Measurements from ENCODE around the gene PDZD7. TPM values are rescaled to one million over a fixed set of nuclear protein-coding genes. Genes with fewer than 3 reads are reported as not detected.

The PDZD7 gene
- total RNA-seq, 2 experiments from 2014 or later: 0.14 to 0.66 TPM

DNA sequence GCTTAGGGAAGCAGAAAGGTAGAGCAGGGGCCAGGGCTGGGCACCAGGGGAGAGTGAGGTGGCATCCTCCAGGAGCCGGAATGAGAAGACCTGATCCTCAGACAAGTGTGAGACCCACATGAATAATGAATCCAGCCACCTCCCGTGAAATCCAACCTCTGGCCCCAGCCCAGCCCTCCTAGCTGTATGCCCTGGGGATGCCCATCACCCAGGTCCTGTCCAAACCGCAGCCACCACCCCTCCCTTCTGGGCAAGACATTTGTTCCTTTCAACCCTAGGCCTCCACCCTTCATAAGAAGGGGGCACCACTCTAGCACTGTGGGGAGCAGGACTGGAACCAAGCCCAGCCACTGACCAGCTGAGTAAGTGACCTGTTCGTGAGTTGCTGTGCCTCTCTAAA lies 9.7 kb downstream of the PDZD7 start:
- DNase-seq: no peak
- H3K27ac Mint-ChIP-seq: no peak overlapping the region
- H3K27me3 Mint-ChIP-seq: peaks cover 48% of the 10 kb centered on the region
- H3K4me3 Mint-ChIP-seq: no peak overlapping the region
- no peaks in the 10 kb centered on the region for H3K9me3 Mint-ChIP-seq
- no peaks in the 10 kb centered on the region for H3K36me3 Mint-ChIP-seq
- peaks cover 6% of the 10 kb centered on the region for H3K4me1 Mint-ChIP-seq

DNA sequence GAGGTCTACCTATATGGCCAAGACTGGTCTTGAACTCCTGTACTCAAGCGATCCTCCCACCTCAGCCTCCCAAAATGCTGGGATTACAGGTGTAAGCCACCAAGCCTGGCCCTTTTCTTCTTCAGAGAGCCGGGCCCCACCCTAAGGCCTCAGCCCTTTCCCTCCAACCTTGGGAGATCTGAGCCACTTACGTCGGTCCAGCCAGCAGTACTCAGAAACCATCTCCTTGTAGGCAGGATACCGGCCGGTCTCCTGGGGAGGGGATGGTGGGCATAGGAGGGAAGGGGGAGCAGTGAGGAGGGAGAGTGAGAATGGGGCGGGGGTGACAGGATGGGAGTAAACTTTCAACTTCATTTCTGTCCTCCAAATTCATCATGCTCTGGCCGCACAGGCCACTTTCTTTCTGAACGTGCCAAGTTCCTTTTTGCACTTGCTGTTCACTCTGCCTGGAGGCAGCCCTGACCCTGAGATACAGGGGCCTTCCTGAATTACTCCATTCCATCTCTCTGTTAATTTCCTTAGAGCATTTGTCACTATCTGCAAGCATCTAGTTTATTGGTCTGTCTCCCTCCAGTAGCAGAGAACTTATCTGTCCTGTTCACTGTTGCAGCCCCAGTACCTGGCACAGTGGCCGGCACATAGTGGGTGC lies 10.4 kb downstream of the PDZD7 start:
- H3K9me3 Mint-ChIP-seq: no peaks in the 10 kb centered on the region
- no peak for DNase-seq

DNA sequence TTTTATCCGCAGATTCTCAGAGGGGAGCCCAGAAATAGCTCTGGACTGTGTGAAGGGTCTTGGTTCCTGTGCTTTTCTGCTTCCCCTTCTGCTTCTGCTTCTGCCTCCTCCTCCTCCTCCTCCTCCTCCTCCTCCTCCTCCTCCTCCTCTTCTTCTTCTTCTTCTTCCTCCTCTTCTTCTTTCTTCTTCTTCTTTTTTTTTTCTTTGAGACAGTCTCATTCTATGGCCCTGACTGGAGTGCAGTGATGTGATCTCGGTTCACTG lies 11.6 kb downstream of the PDZD7 start:
- no peak overlapping the region for H3K27ac Mint-ChIP-seq
- H3K4me3 Mint-ChIP-seq: no peak overlapping the region
- peaks cover 64% of the 10 kb centered on the region for H3K27me3 Mint-ChIP-seq
- H3K36me3 Mint-ChIP-seq: no peaks in the 10 kb centered on the region
- peaks cover 13% of the 10 kb centered on the region for H3K4me1 Mint-ChIP-seq
- no peak for DNase-seq
- H3K9me3 Mint-ChIP-seq: no peaks in the 10 kb centered on the region

More for the DNA sequence above, 10.4 kb downstream of the PDZD7 start:
- no peak overlapping the region for H3K4me3 Mint-ChIP-seq
- no peak overlapping the region for H3K27ac Mint-ChIP-seq
- no peaks in the 10 kb centered on the region for H3K36me3 Mint-ChIP-seq
- H3K27me3 Mint-ChIP-seq: peaks cover 52% of the 10 kb centered on the region
- peaks cover 6% of the 10 kb centered on the region for H3K4me1 Mint-ChIP-seq

DNA sequence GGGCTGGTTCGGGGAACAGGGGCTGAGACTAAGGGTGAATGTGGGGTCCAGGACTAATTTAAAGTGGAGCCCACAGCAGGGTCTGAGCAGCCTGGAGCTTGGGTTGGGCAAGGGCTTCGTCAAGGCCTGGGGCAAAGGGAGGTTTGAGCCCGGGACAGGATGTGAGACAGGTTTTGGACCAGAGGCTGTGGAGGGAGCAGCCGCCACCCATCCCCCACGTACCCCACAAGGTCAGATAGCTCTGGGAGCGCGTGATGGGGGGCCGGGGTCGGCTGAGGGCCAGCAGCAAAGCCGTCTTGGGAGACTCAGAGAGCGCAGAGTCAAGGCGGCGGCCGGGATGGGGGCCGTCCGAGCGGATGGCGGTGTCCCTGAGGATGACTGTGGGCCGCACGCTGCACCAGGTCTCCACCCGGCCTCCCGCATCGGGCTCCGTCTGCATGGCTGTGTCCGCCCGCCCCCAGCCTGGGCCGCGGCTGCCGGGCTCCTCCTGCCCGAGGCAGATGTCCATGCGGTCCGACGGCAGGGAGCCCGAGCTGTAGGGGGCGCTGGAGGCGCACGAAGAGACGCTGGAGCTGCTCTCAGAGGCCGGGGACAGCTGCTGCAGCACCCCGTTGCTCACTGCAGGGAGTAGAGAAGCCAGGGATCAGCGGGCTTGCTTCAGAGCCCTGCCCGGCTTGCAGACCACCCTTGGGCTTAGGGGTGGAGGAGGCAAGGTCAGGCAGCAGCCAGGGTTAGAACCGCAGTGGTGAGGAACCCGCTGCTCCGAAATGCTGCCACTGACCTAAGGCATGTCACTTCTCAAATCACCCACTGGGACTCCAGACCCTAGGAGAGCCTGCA lies 12.1 kb downstream of the PDZD7 start:
- Mint-ChIP-seq H3K27me3 (peaks cover 67% of the 10 kb centered on the region), H3K9me3 (no peaks in the 10 kb centered on the region), H3K36me3 (no peaks in the 10 kb centered on the region), H3K4me1 (peaks cover 17% of the 10 kb centered on the region), H3K4me3 (no peak overlapping the region), H3K27ac (no peak overlapping the region)
- DNase-seq: peak; percentile 85

DNA sequence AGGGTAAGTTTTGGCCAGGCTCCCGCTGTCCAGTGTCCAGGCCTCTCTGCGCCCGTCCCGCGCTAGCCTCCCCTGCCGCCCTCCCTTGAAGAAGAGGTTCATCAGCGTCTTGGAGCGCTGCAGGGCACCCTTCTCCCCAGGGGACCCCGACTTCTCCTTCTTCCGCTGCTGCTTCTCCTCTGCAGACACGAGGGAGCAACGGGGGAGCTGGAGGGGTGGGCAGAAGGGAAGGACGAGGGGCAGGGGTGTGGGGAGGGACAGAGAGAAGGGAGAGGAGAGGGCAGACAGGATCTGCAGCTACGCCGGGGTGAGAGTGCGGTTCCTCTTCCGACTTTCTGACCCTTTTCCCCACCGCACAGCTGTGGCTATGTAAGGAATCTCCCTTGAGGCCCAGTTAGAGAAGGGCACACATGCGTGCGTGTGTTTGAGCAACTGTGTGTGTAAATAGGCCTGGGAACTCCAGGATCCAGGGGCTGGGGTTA lies 12.8 kb downstream of the PDZD7 start:
- Mint-ChIP-seq H3K27ac (no peak overlapping the region), H3K9me3 (no peaks in the 10 kb centered on the region), H3K4me1 (peaks cover 21% of the 10 kb centered on the region), H3K27me3 (peaks cover 72% of the 10 kb centered on the region), H3K36me3 (no peaks in the 10 kb centered on the region), H3K4me3 (no peak overlapping the region)
- no peak for DNase-seq

DNA sequence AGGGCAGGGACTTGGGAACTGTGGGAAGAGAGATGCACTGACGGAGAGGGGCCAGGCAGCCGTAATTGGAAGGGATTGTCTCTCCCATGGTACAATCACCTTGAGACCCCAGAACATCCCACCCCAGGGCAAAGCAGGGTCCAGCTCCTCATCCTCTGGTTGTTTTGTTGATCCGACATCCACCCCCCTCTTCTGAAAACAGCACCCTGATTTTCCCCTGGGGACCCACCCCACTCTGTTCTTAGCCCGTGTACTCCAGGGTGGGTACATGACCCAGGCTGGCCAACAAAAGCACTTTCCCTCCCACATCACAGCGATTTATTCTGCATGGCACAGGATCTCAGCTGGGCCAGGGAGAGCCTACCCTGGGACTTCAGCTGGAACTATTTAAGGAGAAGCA lies 14.1 kb downstream of the PDZD7 start:
- H3K36me3 Mint-ChIP-seq: no peaks in the 10 kb centered on the region
- peaks cover 26% of the 10 kb centered on the region for H3K4me1 Mint-ChIP-seq
- H3K27me3 Mint-ChIP-seq: peaks cover 69% of the 10 kb centered on the region
- no peak overlapping the region for H3K27ac Mint-ChIP-seq
- no peak for DNase-seq
- no peak overlapping the region for H3K4me3 Mint-ChIP-seq
- H3K9me3 Mint-ChIP-seq: no peaks in the 10 kb centered on the region

DNA sequence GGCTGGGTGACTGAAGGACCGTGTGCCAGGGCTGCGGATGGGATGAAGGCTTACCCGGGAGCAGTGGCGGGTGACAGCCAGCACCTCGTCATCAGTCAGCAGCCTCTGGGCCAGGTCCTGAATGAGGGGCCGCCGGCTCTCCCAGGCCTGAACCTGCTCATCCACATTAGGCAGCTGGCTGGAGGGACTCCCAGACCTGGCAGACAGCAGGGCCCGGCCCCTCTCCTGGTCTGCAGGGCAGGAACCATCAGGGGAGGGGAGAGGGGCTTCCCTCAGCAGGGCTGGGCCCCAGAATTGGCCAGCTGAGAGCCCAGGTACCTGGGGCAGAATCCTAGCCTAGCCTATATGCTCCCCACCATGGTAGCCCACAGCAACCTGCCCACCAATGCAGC lies 15.4 kb downstream of the PDZD7 start:
- Mint-ChIP-seq H3K9me3 (no peaks in the 10 kb centered on the region), H3K4me1 (peaks cover 26% of the 10 kb centered on the region), H3K27ac (no peak overlapping the region), H3K4me3 (no peak overlapping the region), H3K36me3 (no peaks in the 10 kb centered on the region), H3K27me3 (peaks cover 62% of the 10 kb centered on the region)
- no peak for DNase-seq

DNA sequence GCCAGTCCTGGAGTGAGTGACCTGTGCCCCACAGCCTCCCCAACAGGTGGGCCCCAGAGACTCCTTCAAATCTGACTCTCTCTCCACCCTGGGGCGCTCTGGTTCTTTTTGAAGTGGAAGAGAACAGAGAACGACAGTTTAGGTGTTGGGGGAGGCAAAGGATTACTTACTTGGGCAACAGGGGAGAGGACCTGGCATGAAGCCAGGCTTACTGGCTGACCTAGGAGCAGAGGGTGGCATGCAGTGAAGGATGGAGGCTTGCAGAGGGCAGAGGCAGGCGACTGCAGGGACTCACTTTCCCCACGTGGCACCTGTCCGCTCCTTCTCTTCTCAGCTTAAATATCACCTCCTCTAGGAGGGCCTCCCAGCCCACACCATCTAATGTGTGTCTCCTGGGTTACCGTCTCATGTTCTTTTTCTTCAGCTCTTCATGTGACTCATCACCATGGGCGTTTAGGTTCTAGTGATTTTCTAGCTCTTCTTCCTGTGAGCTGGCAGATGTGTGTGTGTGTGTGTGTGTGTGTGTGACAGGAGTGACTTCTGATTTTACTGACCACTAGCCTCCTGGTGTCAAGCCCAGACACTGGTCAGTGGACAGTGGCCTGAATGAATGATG lies 15.9 kb downstream of the PDZD7 start:
- no peak for DNase-seq
- H3K27me3 Mint-ChIP-seq: peaks cover 58% of the 10 kb centered on the region
- H3K9me3 Mint-ChIP-seq: no peaks in the 10 kb centered on the region
- H3K27ac Mint-ChIP-seq: no peak overlapping the region
- H3K36me3 Mint-ChIP-seq: no peaks in the 10 kb centered on the region
- H3K4me3 Mint-ChIP-seq: no peak overlapping the region
- peaks cover 26% of the 10 kb centered on the region for H3K4me1 Mint-ChIP-seq

DNA sequence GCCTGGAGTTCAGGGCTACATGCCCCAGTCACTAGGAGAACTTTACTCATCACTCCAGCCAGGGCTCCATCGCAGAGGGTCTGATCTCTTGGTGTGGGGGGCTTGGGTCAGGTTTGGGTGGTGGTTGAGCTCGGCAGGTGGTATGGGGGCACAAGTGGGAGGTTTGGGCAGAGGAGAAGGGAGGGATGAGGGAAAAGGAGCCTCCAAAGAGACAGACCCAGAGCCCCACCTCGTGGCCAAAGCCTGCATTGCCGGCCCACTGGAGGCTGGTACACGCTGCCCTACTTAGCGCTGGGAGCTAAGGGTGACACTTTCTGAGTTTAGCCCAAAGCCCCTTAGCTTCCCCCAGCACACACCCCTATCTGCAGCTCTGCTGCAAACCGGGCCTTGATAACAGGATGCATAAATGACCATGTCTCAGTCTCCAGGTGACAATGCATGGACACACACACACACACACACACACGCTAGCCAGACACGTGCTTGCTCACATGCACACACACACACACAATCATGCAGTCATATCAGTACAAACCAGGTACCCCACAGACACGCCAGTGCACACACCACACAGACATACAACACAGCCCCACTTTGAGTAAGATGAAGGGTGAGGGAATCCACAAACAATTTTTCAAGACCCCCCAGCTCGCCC lies 16.6 kb downstream of the PDZD7 start:
- Mint-ChIP-seq H3K36me3 (no peaks in the 10 kb centered on the region), H3K27me3 (peaks cover 53% of the 10 kb centered on the region), H3K9me3 (no peaks in the 10 kb centered on the region), H3K27ac (no peak overlapping the region), H3K4me3 (no peak overlapping the region), H3K4me1 (peaks cover 25% of the 10 kb centered on the region)
- DNase-seq: peak; percentile 75

DNA sequence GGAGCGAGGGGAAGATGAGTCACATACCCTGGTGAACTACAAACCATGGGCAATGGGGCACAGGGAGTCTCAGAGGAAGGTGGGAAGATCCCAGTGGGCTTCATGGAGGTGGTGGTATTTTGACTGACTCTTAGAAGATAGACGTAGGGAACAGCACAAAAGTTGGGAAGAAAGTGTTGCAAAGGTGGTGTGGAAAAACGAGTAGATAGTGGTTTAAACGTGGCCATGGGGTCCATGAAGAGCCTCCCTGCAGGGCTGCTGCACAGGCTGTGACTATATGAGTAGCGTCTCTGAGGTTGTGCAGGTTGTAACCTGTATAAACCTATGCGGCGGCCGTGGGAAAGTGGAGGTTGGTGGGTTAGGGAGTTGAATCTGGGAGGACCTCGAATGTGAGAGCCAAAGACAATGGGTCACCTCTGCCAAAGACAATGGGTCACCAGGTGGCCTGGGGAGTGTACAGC lies 17.5 kb downstream of the PDZD7 start:
- no peaks in the 10 kb centered on the region for H3K36me3 Mint-ChIP-seq
- peak overlapping the region; percentile 64 for H3K27ac Mint-ChIP-seq
- no peaks in the 10 kb centered on the region for H3K9me3 Mint-ChIP-seq
- H3K4me1 Mint-ChIP-seq: peaks cover 22% of the 10 kb centered on the region
- DNase-seq: no peak
- peak overlapping the region; percentile 50 for H3K4me3 Mint-ChIP-seq
- H3K27me3 Mint-ChIP-seq: peaks cover 45% of the 10 kb centered on the region

DNA sequence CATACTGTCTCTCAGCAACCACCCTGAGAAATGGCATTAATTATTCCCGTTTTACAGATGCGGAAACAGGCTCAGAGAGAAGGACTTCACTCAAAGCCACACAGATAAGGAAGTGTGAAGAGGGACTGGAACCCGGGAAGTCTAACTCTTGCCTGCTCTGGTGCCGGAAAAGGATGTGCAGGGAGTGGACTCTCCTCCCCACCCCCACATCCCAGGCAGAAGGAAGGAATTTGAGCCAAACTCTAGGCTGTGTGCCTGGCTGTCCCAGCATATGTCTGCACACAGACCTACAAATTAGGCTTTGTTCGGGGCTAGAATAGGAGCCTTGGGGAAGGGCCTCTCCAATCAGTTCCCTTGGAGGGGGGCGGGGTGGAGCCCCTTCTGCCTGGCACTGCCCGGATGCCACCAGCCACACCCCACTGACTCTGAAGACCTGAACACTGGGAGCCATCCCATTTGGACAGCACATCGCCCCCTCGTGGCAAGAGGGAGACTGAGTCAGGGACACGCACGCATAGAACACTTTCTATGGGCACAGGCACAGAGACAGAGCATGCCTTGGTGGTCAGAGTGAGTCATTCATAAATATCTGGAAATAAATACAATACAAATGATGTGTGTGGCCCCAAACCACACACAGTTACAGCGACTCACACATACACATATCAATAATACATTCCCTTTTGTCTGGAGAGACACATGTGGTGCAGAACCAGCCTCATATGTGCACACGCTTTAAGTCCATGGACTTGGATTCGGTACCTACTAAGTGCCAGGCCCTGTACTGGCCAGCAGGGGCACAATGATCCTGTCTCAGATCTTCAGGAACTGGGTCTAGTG lies 18.2 kb downstream of the PDZD7 start:
- Mint-ChIP-seq H3K27ac (peak overlapping the region; percentile 64), H3K9me3 (no peaks in the 10 kb centered on the region), H3K27me3 (peaks cover 40% of the 10 kb centered on the region), H3K4me1 (peaks cover 20% of the 10 kb centered on the region), H3K4me3 (no peak overlapping the region), H3K36me3 (no peaks in the 10 kb centered on the region)
- DNase-seq: peak; percentile 80

DNA sequence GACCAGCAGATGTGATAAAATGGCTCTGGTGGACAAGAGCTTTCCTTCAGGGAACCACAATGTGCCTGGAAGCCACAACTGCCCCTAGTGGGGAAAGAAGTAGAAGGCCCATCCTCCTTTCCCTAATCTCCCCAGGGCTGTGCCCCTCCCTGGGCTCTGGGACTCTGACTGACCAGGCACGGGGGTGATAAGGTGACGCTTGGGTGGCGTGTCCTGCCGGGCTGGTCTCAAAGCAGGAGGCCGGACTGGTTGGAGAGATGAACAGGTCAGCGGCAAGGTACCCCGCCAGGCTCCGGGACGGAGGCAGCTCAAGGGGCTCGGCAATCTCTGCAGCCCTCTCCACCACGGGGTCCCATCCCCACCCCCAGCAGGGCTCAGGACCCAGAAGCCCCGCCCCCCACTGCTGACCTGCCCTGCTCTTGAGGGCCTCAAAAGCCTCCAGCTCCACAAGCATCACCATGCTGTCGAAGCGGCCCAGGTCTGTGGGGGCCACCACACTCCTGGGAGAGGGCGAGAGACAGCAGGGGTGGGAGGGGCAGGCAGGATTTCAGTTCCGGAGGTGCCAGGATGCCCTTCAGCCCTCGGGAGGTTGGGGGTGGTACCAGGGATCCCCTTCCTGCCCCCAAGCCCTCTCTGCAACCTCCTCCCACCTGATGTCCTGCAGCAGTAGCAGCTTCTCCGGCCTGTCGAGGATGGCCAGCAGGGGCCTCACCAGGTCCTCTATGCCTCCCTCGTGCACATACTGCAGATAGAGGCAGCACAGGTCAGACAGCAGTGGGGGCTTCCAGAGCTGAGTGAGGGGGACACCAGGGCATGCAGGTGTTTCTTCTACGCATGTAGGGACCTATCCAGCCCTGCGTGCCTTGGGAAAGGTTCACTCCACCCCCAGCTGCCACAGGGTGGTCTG lies 19.2 kb downstream of the PDZD7 start:
- Mint-ChIP-seq H3K27me3 (peaks cover 31% of the 10 kb centered on the region), H3K4me3 (no peak overlapping the region), H3K36me3 (no peaks in the 10 kb centered on the region), H3K4me1 (peaks cover 20% of the 10 kb centered on the region), H3K27ac (no peak overlapping the region), H3K9me3 (no peaks in the 10 kb centered on the region)
- no peak for DNase-seq

DNA sequence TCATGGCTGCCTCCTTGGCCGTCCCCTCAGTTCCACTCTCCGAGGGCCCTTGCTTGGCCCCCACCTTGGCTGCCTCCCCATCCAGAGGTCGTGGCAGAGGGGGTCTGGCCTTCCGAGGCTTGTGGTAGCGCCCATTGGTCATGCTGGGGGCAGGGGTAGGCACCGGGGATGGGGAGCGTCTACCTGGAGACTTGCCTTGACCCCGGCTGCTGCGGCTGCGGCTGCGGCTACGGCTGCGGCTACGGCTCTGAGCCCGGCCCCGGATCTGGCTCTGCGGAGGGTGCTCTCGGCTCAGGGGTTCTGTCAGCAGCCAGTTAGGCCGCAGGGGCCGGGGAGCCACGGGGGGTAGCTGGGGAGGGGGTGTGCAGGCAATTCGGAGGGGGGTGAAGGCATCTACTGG lies 20.6 kb downstream of the PDZD7 start:
- H3K9me3 Mint-ChIP-seq: no peaks in the 10 kb centered on the region
- no peak for DNase-seq
- H3K27me3 Mint-ChIP-seq: peaks cover 20% of the 10 kb centered on the region
- H3K4me1 Mint-ChIP-seq: peaks cover 19% of the 10 kb centered on the region
- H3K4me3 Mint-ChIP-seq: no peak overlapping the region
- no peak overlapping the region for H3K27ac Mint-ChIP-seq
- no peaks in the 10 kb centered on the region for H3K36me3 Mint-ChIP-seq

All from activated naive CD8-positive, alpha-beta T cell treated with anti-CD3 and anti-CD28 coated beads for 36 hours (primary cell).